HEK293 (cell line): ENCODE data around the gene GRK5.

Experiments
- MZF1 ChIP-seq: fragments of 450-650 bp; formaldehyde crosslinking; IDR thresholded peaks from 2 replicates; pipeline ENCODE4 v1.5.1; 2017; ENCODE audit warnings: missing biosample characterization, missing genetic modification characterization, borderline replicate concordance
- YY1 ChIP-seq: fragments of 450-650 bp; formaldehyde crosslinking; IDR thresholded peaks from 2 replicates; pipeline ENCODE4 v1.5.1; 2018; ENCODE audit warnings: missing biosample characterization, missing genetic modification characterization
- ZBTB21 ChIP-seq: fragments of 450-650 bp; formaldehyde crosslinking; IDR thresholded peaks from 2 replicates; pipeline ENCODE4 v1.5.1; 2017; ENCODE audit warnings: missing biosample characterization, missing genetic modification characterization
- ZBTB7A ChIP-seq: fragments of 450-650 bp; formaldehyde crosslinking; IDR thresholded peaks from 2 replicates; pipeline ENCODE4 v1.5.1; 2016; ENCODE audit warnings: low read depth, missing biosample characterization, missing genetic modification characterization
- ZNF146 ChIP-seq: fragments of 450-650 bp; formaldehyde crosslinking; IDR thresholded peaks from 2 replicates; pipeline ENCODE4 v1.5.1; 2016; ENCODE audit warnings: missing biosample characterization, missing genetic modification characterization
- ZNF148 ChIP-seq: fragments of 450-650 bp; formaldehyde crosslinking; IDR thresholded peaks from 2 replicates; pipeline ENCODE4 v1.5.0; 2017; ENCODE audit warnings: missing biosample characterization, missing genetic modification characterization, borderline replicate concordance
- ZNF184 ChIP-seq: fragments of 450-650 bp; IDR thresholded peaks from 2 replicates; pipeline ENCODE4 v1.5.1; 2018; ENCODE audit warnings: missing biosample characterization, mild to moderate bottlenecking, missing genetic modification characterization
- ZNF510 ChIP-seq: fragments of 450-650 bp; formaldehyde crosslinking; IDR thresholded peaks from 2 replicates; pipeline ENCODE4 v1.5.1; 2018; ENCODE audit warnings: mild to moderate bottlenecking, missing genetic modification characterization, missing biosample characterization; ENCODE audit not compliant: insufficient replicate concordance
- ZNF629 ChIP-seq: fragments of 450-650 bp; formaldehyde crosslinking; IDR thresholded peaks from 2 replicates; pipeline ENCODE4 v1.5.1; 2017; ENCODE audit warnings: missing biosample characterization, missing genetic modification characterization
- ZNF664 ChIP-seq: fragments of 450-650 bp; formaldehyde crosslinking; IDR thresholded peaks from 2 replicates; pipeline ENCODE4 v1.5.1; 2016; ENCODE audit warnings: missing biosample characterization, missing genetic modification characterization
- ZNF670 ChIP-seq: fragments of 450-650 bp; formaldehyde crosslinking; IDR thresholded peaks from 2 replicates; pipeline ENCODE4 v1.5.1; 2016; ENCODE audit warnings: missing biosample characterization, missing genetic modification characterization, low read depth
- TF ChIP-seq, protein P1 (sequence below): fragments of 450-650 bp; formaldehyde crosslinking; IDR thresholded peaks from 2 replicates; pipeline ENCODE4 v1.5.1; 2016; ENCODE audit warnings: missing biosample characterization, missing genetic modification characterization
- TF ChIP-seq, protein P2 (sequence below): IDR thresholded peaks from 2 replicates; pipeline ENCODE4 v1.6.1; 2011; ENCODE audit warnings: mild to moderate bottlenecking, low read depth, low read length, borderline replicate concordance

- TF ChIP-seq ZNF184 (tag by site-specific recombination) (no peak), MZF1 (tag by site-specific recombination) (no peak), ZNF670 (tag by site-specific recombination) (no peak), ZBTB7A (no peak), YY1 (tag by site-specific recombination) (no peak), ZNF148 (tag by site-specific recombination) (no peak), ZNF629 (tag by site-specific recombination) (no peak), ZBTB21 (tag by site-specific recombination) (no peak), ZNF146 (tag by site-specific recombination) (no peak), ZNF510 (tag by site-specific recombination) (no peak), ZNF664 (no peak)
- TF ChIP-seq, protein P1, sequence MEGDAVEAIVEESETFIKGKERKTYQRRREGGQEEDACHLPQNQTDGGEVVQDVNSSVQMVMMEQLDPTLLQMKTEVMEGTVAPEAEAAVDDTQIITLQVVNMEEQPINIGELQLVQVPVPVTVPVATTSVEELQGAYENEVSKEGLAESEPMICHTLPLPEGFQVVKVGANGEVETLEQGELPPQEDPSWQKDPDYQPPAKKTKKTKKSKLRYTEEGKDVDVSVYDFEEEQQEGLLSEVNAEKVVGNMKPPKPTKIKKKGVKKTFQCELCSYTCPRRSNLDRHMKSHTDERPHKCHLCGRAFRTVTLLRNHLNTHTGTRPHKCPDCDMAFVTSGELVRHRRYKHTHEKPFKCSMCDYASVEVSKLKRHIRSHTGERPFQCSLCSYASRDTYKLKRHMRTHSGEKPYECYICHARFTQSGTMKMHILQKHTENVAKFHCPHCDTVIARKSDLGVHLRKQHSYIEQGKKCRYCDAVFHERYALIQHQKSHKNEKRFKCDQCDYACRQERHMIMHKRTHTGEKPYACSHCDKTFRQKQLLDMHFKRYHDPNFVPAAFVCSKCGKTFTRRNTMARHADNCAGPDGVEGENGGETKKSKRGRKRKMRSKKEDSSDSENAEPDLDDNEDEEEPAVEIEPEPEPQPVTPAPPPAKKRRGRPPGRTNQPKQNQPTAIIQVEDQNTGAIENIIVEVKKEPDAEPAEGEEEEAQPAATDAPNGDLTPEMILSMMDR (tag by site-specific recombination): no peak
- TF ChIP-seq, protein P2, sequence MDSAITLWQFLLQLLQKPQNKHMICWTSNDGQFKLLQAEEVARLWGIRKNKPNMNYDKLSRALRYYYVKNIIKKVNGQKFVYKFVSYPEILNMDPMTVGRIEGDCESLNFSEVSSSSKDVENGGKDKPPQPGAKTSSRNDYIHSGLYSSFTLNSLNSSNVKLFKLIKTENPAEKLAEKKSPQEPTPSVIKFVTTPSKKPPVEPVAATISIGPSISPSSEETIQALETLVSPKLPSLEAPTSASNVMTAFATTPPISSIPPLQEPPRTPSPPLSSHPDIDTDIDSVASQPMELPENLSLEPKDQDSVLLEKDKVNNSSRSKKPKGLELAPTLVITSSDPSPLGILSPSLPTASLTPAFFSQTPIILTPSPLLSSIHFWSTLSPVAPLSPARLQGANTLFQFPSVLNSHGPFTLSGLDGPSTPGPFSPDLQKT: no peak
These were observed at the start of gene GRK5 for GRCh38 chr10:119207366-119207666.
